Stimulated activated CD8-positive, alpha-beta memory T cell treated with anti-CD3 and anti-CD28 coated beads, Interleukin-15, amount 100 ng/mL, for 24 hours (primary cell): ENCODE measurements around the gene FAM53B.

ENCODE experiments used
- DNase-seq: peaks from one replicate; pipeline ENCODE4 v3.0.0-alpha.2; 2020; ENCODE audit warnings: low read depth

Gene FAM53B

GRCh38 chr10:124608093-124608721 lies 136.0 kb downstream of the FAM53B start:
- DNase-seq, result no peak

GRCh38 chr10:124607693-124608092 lies 136.5 kb downstream of the FAM53B start:
- DNase-seq, result no peak

GRCh38 chr10:124606822-124607221 lies 137.4 kb downstream of the FAM53B start:
- DNase-seq, result no peak

- no peak for DNase-seq
Measured at GRCh38 chr10:124605856-124606812, 138.0 kb downstream of the FAM53B start.

- no peak for DNase-seq
Measured at GRCh38 chr10:124605481-124605855, 138.7 kb downstream of the FAM53B start.

GRCh38 chr10:124605001-124605370 lies 139.2 kb downstream of the FAM53B start:
- DNase-seq, result no peak

- no peak for DNase-seq
Measured at GRCh38 chr10:124604214-124605000, 139.8 kb downstream of the FAM53B start.

- no peak for DNase-seq
Measured at GRCh38 chr10:124603376-124604213, 140.6 kb downstream of the FAM53B start.

GRCh38 chr10:124602646-124603365 lies 141.4 kb downstream of the FAM53B start:
- no peak for DNase-seq

- no peak for DNase-seq
Measured at GRCh38 chr10:124602121-124602561, 142.0 kb downstream of the FAM53B start.

GRCh38 chr10:124601431-124602120 lies 142.6 kb downstream of the FAM53B start:
- DNase-seq, result no peak

GRCh38 chr10:124601016-124601415 lies 143.2 kb downstream of the FAM53B start:
- no peak for DNase-seq

GRCh38 chr10:124600051-124600880 lies 143.9 kb downstream of the FAM53B start:
- no peak for DNase-seq

- no peak for DNase-seq
Measured at GRCh38 chr10:124599588-124600050, 144.6 kb downstream of the FAM53B start.

- no peak for DNase-seq
Measured at GRCh38 chr10:124598773-124599587, 145.2 kb downstream of the FAM53B start.

GRCh38 chr10:124598196-124598595 lies 146.0 kb downstream of the FAM53B start:
- DNase-seq, result no peak

GRCh38 chr10:124597846-124598165 lies 146.4 kb downstream of the FAM53B start:
- DNase-seq, result no peak
